Parathyroid adenoma (tissue), 2 donors: ENCODE results near the gene SLC49A4.
A peak's percentile ranks its signal among the peaks of the same experiment; 100 is the strongest.

ENCODE experiments used
- H2AFZ ChIP-seq: fragments of 300-600 bp; sonication (generic); one replicate; pipeline ENCODE4 v1.7.0; 2017; ENCODE audit warnings: antibody characterized with exemption, mild to moderate bottlenecking
- H3K27ac ChIP-seq: fragments of 300-600 bp; sonication (generic); one replicate; pipeline ENCODE4 v1.7.0; 2017
- H3K27me3 ChIP-seq: fragments of 300-600 bp; sonication (generic); one replicate; pipeline ENCODE4 v1.7.0; 2017; ENCODE audit warnings: low read length; ENCODE audit not compliant: control insufficient read depth, insufficient read depth
- H3K36me3 ChIP-seq: fragments of 300-600 bp; sonication (generic); one replicate; pipeline ENCODE4 v1.7.0; 2017; ENCODE audit warnings: low read length; ENCODE audit not compliant: control insufficient read depth, insufficient read depth
- H3K4me1 ChIP-seq: fragments of 300-600 bp; sonication (generic); one replicate; pipeline ENCODE4 v1.7.0; 2017; ENCODE audit warnings: control low read depth
- H3K4me2 ChIP-seq: fragments of 300-600 bp; sonication (generic); one replicate; pipeline ENCODE4 v1.7.0; 2017; ENCODE audit warnings: low read length
- H3K4me3 ChIP-seq: fragments of 300-600 bp; sonication (generic); one replicate; pipeline ENCODE4 v1.7.0; 2017; ENCODE audit warnings: low read depth, low read length
- H3K79me2 ChIP-seq: fragments of 300-600 bp; sonication (generic); one replicate; pipeline ENCODE4 v1.7.0; 2017; ENCODE audit warnings: control low read depth
- H3K9ac ChIP-seq: fragments of 300-600 bp; sonication (generic); one replicate; pipeline ENCODE4 v1.7.0; 2017; ENCODE audit warnings: mild to moderate bottlenecking
- H3K9me3 ChIP-seq: fragments of 300-600 bp; sonication (generic); one replicate; pipeline ENCODE4 v1.7.0; 2017; ENCODE audit warnings: low read length; ENCODE audit not compliant: control insufficient read depth
- TF ChIP-seq, protein P1 (sequence below): fragments of 300-600 bp; sonication (generic); IDR thresholded peaks from one replicate; pipeline ENCODE4 v1.7.0; 2017; ENCODE audit warnings: antibody characterized with exemption, mild to moderate bottlenecking
- donor health status: primary hyperparathyroidism.

SLC49A4 gene

DNA sequence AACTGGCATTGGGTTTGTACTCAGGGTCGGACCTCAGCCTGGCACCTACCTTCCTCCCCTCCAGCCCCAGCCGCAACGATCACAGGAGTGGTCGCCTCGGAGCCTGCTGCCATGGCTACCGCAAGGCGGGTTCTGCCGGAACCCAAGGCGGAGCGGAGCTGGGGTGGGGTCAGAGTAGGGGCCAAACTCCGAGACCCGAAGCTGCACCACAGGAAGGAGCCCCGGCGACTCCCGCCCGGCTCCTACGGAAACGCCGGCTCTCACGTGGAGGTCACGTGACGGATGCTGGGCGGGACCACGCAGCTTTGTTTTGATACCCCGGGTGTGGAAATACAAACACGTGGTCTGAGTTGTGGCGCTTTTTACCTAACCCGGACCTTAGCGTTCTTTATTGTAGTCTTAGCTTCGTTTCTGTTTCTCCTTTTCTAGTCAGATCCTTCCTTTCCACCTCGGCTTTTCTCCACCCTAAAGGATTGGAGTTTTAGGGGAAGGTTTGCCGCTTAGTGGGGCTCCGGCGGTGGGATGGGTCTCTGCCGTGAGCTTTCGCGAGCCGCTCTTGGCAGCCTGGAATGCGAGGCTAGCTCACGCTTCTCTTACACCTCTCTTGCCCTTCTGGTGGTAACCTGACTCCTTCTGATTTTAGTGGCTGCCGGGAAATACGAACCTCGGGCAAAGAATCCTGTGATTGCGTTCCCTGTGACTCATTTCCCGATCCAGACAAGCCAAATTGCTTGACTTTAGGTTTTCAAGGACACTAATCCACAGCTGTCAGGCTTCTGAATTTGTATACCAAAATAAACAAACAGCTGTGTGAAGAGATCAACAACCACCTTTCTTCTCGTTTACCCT is 1.1 kb upstream of the SLC49A4 start, which contains the start of gene HSPBAP1:
Gene HSPBAP1, minus strand, starts transcription at position 264 of the 849 bp plus-strand sequence. Its CDS starts 151 bp downstream, at position 113.
- no peaks in the 10 kb centered on the region for H3K79me2 ChIP-seq
- peak within 1 kb of the TSS; percentile 74 for H3K4me3 ChIP-seq
- H3K36me3 ChIP-seq, result no peaks in the 10 kb centered on the region
- peak within 1 kb of the TSS; percentile 91 for H3K27ac ChIP-seq
- no peaks in the 10 kb centered on the region for H3K27me3 ChIP-seq
- H2AFZ ChIP-seq, result peak within 1 kb of the TSS; percentile 95
- H3K9me3 ChIP-seq, result no peaks in the 10 kb centered on the region
- TF ChIP-seq, protein P1, sequence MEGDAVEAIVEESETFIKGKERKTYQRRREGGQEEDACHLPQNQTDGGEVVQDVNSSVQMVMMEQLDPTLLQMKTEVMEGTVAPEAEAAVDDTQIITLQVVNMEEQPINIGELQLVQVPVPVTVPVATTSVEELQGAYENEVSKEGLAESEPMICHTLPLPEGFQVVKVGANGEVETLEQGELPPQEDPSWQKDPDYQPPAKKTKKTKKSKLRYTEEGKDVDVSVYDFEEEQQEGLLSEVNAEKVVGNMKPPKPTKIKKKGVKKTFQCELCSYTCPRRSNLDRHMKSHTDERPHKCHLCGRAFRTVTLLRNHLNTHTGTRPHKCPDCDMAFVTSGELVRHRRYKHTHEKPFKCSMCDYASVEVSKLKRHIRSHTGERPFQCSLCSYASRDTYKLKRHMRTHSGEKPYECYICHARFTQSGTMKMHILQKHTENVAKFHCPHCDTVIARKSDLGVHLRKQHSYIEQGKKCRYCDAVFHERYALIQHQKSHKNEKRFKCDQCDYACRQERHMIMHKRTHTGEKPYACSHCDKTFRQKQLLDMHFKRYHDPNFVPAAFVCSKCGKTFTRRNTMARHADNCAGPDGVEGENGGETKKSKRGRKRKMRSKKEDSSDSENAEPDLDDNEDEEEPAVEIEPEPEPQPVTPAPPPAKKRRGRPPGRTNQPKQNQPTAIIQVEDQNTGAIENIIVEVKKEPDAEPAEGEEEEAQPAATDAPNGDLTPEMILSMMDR, result no peak
- no peak within 1 kb of the TSS for H3K9ac ChIP-seq
- H3K4me2 ChIP-seq, result peak within 1 kb of the TSS; percentile 89
- H3K4me1 ChIP-seq, result peaks cover 9% of the 10 kb centered on the region

DNA sequence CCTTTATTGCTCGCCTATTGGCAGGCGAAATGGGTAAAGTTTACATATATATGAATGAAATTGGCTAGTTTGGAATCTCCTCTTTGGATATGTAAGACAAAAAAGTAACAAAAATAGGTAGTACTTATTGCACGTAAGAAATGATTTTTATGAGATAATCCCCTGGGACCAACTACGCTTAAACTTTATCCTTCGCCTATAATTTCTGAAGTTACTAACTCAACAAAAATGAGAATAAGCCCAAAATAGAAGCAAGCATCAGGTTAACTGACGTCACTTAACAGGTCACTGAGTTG is 438 bp upstream of the SLC49A4 start:
- no peaks in the 10 kb centered on the region for H3K9me3 ChIP-seq
- no peaks in the 10 kb centered on the region for H3K27me3 ChIP-seq
- H3K4me3 ChIP-seq, result peak overlapping the region; percentile 74
- peak overlapping the region; percentile 95 for H2AFZ ChIP-seq
- H3K9ac ChIP-seq, result no peak overlapping the region
- H3K4me2 ChIP-seq, result peak overlapping the region; percentile 89
- no peaks in the 10 kb centered on the region for H3K79me2 ChIP-seq
- peak overlapping the region; percentile 91 for H3K27ac ChIP-seq
- TF ChIP-seq, protein P1, result no peak
- no peaks in the 10 kb centered on the region for H3K36me3 ChIP-seq
- H3K4me1 ChIP-seq, result peaks cover 13% of the 10 kb centered on the region

DNA sequence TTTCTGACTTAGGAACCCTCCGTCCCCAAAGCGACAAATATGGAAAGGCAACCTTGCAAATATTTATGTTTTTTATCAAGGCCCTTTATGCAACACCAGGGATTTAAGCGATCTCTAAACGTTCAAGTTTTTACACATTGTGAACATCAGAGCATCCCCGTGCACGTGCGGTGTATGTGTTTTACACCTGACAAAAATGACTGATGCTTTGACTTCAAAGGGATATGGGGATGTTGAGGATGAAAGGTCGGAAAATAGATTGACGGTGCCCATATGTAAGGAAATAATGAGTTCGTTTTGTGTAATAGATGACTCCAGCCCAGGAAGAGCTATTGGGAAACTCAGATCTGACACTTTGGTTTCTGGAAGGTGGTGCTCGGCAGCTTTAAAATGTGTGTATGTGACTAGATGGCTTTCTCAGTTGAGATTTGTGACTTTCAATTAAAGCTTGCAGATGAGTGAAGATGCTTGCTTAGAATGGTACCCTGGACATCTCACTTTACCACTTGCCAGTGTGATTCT is 866 bp downstream of the SLC49A4 start:
- H3K27me3 ChIP-seq, result no peaks in the 10 kb centered on the region
- H3K27ac ChIP-seq, result peak overlapping the region; percentile 91
- H3K36me3 ChIP-seq, result no peaks in the 10 kb centered on the region
- TF ChIP-seq, protein P1, result no peak
- H3K4me1 ChIP-seq, result peaks cover 21% of the 10 kb centered on the region
- no peaks in the 10 kb centered on the region for H3K9me3 ChIP-seq
- H3K4me2 ChIP-seq, result peak overlapping the region; percentile 89
- H2AFZ ChIP-seq, result peak overlapping the region; percentile 95
- H3K4me3 ChIP-seq, result peak overlapping the region; percentile 74
- no peak overlapping the region for H3K9ac ChIP-seq
- no peaks in the 10 kb centered on the region for H3K79me2 ChIP-seq

DNA sequence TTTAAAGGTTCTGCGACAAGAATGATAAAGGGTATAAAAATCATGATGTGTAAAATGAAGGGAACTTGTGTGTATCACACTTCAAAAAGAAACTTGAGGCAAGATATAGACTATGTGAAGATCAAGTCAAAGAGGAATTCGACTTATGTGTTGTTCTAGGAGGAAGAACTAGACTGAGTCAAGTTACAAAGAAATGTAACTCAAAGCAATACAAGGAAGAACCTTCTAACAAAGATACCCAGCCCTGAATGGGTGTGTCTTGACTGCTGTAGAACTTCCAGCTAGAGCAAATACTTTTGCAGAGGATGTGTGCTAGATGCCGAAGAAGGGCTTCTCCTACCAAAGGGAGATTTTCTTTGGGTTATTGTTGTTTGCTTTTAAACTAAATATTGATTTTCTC is 2.4 kb downstream of the SLC49A4 start:
- H3K4me1 ChIP-seq, result peaks cover 21% of the 10 kb centered on the region
- no peaks in the 10 kb centered on the region for H3K27me3 ChIP-seq
- no peaks in the 10 kb centered on the region for H3K9me3 ChIP-seq
- no peak overlapping the region for H2AFZ ChIP-seq
- H3K79me2 ChIP-seq, result peaks cover 6% of the 10 kb centered on the region
- H3K9ac ChIP-seq, result no peak overlapping the region
- no peak overlapping the region for H3K4me3 ChIP-seq
- H3K27ac ChIP-seq, result no peak overlapping the region
- no peaks in the 10 kb centered on the region for H3K36me3 ChIP-seq
- no peak overlapping the region for H3K4me2 ChIP-seq
- TF ChIP-seq, protein P1, result no peak
